GM21528 (cell line): ENCODE results near the gene DRAXIN.
A peak's percentile ranks its signal among the peaks of the same experiment; 100 is the strongest.

Source experiments
- ATAC-seq: cut with Tn5 transposase; IDR thresholded peaks from one replicate; pipeline ENCODE4 v1.9.1; 2021; ENCODE audit warnings: mild to moderate bottlenecking, moderate library complexity; ENCODE audit not compliant: unreplicated experiment, low FRiP score

The DRAXIN gene

GRCh38 chr1:11705596-11705995, 14.1 kb downstream of the DRAXIN start:
- no peak for ATAC-seq

DNA sequence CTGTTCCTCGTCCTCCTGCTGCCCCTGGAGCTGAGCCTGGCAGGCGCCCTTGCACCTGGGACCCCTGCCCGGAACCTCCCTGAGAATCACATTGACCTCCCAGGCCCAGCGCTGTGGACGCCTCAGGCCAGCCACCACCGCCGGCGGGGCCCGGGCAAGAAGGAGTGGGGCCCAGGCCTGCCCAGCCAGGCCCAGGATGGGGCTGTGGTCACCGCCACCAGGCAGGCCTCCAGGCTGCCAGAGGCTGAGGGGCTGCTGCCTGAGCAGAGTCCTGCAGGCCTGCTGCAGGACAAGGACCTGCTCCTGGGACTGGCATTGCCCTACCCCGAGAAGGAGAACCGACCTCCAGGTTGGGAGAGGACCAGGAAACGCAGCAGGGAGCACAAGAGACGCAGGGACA, 14.8 kb downstream of the DRAXIN start:
- ATAC-seq = no peak

DNA sequence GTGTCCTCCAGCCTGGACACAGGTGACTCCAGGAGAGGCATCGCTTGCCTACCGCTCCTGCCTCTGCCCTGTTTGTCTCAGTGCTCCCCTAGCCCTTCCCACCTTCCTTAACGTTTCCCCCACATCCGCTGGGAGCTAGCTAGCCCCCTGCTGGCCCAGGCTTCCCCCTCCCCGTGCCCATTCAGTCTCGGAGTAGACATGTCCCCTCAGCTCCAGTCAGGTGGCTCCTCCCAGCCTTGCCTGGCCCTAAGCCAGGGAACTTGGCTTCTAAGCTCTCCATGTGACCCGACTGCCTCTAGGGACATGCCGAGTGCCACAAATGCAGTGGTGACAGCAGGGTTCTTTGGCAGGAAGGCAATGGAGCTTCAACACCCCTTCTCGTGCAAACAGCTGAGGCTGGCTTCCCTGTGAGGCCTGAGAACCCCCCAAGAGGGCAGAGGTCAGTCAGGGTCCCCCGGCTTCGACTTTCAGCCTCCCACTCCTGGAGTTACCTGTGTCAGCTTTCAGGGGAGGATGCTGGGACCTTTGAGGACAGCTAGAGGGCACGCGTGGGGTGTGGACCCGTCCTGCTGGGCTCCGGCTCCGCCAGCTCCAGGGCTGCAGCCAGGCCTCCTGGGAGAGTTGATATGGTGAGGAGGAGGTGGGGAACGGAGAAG, 16.2 kb downstream of the DRAXIN start:
- ATAC-seq = no peak

DNA sequence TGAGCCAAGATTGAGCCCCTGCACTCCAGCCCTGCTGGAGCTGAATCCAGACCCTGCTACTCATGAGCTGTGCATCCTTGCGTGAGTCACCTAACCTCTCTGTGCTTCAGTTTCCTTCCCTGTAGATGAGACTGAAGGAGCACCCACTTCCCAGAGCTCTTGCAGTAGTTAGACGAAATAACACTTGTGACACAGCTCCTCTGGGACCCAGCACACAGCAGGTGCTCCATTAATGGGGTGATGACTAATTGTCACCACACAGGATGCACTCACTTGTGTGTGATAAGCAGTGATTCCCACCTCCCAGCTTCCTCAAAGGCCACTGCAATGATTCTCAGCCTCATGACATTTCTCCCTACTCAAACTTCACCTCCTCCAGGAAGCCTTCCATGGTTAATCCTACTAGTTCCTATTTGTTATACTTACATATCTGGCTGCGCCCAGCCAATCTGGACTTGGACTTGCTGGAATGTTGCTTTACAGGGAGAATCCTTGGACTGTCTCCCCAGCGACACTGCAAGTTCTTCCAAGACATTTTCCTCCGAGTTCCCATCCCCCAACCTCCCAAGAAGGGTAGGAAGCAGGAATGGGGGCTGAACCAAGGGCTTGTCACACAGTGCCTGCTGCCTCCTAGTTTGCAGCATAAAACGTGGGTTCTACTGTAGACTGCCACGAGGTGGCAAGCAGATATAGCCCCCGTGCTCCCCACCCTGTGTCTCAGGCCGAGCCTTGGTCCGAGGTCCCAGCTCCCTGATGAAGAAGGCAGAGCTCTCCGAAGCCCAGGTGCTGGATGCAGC, 17.2 kb downstream of the DRAXIN start:
- no peak for ATAC-seq

DNA sequence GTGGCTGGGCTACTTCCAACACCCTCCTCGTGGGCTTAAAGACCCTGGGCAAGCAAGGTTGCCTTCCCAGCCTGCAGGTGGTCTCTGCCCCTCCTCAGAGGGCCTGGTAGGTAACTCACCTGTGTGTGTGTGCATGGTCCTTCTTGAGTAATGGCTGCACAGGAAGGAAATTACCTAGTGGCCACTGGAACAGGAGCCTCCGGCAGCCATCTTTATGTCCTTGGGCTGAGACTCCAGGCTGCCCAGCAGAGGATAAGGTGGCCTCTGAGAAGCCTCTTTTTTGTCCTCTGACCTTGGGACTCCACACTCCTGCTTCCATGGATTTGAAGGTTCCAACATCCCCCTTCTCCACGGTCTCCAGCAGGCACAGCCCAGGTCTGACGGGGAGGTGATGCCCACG, 20.0 kb downstream of the DRAXIN start:
- no peak for ATAC-seq

DNA sequence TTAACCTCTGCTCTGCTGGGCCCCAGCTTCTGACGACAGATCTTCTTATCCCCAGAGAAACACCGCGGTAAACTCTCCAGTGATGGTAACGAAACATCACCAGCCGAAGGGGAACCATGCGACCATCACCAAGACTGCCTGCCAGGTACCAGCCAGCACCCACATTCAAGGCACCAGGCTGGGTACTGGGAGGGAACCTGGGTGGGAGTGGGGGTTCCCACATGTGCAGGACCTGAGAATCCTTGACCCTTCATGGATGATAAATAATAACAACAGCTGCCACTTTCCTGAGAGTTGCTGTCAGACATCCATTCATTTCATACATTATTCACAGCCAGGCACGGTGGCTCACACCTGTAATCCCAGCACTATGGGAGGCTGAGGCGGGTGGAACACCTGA, 20.8 kb downstream of the DRAXIN start:
- no peak for ATAC-seq

DNA sequence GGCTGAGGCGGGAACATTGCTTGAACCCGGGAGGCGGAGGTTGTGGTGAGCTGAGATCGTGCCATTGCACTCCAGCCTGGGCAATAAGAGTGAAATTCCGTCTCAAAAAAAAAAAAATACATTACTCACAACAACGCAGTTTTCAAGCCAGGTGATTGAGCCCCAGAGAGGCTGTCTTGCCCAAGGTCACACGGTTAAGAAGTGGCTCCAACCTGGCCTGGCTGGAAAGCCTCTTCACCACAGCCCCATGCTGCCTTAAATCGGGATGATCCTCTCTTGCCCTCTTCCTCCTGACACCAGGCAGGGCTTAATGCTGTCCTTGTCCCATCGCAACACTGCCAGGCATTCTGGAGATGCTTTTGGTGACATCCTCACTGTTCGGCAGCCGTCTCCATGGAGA, 21.6 kb downstream of the DRAXIN start:
- ATAC-seq = no peak

DNA sequence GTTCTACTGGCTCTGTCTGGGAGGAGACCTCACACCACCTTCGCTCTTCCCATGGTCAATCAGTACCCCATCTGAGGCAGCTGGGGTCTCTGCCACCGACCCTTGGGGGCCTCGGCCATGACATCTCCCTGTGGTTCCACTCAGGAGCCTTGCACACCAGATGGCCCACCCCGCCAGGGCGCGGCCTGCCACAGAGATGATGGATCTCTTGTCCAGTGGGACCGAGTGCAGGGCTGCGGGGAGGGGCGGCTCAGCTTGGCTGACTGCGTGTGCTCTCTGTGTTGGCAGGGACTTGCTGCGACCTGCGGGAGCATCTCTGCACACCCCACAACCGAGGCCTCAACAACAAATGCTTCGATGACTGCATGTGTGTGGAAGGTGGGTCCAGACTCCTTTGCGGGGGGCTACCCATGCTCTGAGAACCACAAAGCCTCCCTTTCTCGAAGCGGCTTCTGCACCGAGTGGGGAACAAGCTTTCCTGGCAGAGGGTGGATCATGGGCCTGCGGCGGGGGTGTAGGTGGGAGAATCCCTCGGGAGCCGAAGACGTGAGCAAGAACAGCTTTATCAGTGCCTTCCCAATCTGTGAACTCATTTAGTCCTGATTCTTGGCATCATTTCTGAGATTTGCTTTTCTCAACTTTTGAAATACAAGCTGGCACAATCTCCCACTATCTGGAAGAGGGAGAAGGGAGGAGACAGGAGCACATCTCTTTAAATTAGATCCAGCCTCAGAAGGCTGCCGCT, 23.5 kb downstream of the DRAXIN start:
- no peak for ATAC-seq

- peak; percentile 62 for ATAC-seq
These were observed 28.0 kb downstream of the DRAXIN start for GRCh38 chr1:11719313-11720032.

DNA sequence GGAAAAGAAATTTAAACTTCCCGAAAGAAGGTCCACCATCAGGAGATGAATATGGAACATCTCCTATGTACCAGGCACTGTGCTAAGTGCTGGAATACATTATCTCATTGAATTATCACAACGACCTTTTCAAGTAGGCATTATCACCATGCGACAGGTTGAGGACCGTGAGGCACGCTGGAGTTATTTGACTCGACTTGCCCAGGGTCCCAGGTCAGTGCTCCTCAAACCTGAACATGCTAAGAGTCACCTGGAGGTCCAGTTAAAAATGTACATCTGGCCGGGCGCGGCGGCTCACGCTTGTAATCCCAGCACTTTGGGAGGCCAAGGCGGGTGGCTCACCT, 28.5 kb downstream of the DRAXIN start:
- ATAC-seq = no peak

DNA sequence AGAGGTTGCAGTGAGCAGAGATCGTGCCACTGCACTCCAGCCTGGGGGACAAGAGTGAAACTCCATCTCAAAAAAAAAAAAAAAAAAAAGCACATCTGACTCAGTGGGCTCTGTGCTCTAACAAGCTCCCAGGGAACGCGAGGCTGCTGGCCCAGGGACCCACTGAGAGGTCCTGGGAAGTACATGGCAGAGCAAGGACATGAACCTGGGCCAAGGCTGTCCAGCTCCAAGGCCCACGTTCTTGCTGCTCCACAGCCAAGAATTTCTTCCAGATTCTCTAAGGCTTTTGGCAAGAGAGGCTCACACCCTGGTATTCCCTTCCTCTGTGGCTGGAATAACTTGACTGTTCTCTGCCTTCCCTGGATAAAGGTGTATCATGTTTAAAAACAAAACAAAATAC, 29.0 kb downstream of the DRAXIN start:
- no peak for ATAC-seq

DNA sequence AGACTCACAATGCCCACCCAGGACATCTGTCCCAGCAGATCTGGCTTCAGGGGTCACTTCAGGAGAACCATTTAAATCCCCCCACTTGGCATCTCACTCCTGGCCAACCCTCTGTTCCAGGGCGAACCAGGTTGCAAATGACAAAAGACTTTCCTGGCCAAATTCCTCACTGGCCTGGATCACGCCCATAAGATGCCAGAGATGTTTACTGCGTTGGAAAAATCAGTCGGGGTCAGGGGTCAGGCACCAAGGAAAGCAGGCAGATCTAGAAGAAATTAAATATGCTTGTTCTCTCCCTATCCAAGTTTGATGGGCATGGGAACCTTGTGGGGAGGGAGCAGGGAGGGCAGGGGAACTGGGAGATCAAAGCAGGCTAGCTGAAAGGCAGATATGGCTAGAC, 29.8 kb downstream of the DRAXIN start:
- ATAC-seq = no peak

GRCh38 chr1:11722538-11722937, 31.0 kb downstream of the DRAXIN start:
- ATAC-seq = no peak

DNA sequence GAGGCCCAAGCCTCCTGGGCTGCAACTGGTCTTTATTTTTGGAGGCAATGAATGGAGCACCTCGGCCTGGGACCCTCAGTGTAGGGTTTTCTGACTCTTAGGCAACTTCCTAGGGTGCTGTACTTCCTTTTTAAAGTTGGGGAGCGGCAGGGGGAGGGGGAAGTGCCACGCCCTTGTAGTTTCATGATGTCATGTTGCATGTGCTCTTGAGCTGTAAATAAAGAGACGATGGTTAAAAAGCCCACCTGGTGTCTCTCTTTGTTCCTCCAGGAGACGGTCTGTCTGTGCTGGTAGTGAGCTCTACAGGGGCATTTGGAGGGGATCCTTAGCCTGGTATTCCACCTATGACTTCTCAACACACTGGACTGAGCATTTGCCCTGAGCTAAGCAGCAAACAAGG, 34.1 kb downstream of the DRAXIN start:
- no peak for ATAC-seq

DNA sequence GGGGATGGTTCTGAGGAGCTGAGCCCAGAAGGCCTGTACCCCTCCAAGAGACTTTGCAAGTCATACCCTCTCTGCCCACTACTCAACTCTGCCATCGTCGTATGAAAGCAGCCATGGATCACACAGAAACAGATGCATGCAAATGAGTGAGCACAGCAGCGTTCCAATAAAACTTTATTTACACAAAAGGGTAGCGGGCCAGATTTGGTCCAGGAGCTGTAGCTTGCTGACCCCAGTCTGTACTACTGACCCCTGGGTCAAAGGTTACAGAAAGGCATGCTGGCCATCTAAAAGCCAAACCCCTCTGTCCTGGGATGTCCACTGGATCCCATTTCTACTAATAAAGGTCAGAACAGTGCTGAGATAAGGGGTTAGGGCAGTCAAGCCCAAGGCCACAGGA, 35.6 kb downstream of the DRAXIN start:
- ATAC-seq = no peak

DNA sequence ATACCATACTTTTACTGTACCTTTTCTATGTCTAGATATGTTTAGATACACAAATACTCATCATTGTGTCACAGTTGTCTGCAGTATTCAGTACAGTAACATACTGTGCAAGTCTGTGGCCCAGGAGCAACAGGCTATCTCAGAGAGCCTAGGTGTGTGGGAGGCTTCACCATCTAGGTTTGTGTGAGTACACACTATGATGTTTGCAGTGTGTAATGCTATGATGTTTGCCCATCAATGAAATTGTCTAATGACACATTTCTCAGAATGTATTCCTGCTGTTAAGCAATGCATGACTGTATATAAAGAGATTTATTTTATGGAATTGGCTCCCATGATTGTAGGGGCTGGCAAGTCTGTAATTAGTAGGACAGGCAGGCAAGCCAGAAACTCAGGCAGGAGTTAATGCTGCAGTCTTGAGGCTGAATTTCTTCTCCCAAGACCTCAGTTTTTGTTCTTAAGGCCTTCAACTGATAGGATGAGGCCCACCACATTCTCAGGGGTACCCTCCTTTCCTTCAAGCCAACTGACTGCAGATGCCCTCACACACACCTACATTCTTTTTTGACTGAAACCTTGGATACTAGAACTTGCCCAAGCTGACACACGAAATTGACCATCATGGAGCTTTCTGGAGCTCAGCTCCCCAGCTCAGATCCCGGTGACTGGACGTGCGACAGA, 36.8 kb downstream of the DRAXIN start:
- ATAC-seq = no peak

DNA sequence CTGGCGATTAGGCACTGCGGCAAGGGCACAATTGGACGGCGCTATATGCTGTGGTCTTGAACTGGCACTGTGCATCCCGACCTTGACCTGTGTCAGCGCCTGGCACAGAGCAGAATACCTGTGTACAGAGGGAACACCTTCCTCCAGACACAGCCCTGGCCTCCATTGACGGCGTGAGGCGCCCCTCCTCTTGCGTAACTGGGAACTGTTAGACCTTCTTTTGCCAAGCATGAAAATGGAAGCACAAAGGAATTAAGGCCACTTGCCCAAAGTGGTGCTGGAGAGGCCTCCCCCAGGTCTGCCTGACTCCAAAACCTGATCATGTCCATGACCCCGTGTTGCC, 37.6 kb downstream of the DRAXIN start:
- ATAC-seq = no peak

- ATAC-seq = no peak
These were observed 38.3 kb downstream of the DRAXIN start for GRCh38 chr1:11729498-11730428.

DNA sequence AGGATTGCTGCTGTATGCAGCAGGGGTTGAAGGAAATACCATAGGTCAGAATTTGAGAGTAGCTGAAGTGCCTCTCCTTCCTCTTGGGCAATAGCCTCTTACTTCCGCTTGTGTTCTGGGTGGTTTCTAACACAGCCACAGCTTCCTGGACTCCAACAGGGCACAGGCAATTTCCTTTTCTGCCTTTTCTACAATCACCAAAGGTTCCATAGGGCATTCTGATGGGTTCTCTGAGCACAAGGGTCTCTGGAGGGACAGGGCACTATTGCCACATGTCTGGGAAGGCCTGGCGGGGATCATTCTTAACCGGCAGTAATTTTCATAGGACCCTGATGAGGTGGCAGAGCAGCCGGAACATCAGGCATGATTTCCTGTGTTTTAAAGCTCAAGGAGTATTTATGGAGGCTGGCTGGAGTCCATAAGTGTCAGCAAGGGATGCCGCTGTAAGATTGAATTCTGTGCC, 39.0 kb downstream of the DRAXIN start:
- ATAC-seq = no peak
